ENCODE measurements around the gene NCBP2L.
A peak's percentile ranks its signal among the peaks of the same experiment; 100 is the strongest.

- TF ChIP-seq, protein P1, sequence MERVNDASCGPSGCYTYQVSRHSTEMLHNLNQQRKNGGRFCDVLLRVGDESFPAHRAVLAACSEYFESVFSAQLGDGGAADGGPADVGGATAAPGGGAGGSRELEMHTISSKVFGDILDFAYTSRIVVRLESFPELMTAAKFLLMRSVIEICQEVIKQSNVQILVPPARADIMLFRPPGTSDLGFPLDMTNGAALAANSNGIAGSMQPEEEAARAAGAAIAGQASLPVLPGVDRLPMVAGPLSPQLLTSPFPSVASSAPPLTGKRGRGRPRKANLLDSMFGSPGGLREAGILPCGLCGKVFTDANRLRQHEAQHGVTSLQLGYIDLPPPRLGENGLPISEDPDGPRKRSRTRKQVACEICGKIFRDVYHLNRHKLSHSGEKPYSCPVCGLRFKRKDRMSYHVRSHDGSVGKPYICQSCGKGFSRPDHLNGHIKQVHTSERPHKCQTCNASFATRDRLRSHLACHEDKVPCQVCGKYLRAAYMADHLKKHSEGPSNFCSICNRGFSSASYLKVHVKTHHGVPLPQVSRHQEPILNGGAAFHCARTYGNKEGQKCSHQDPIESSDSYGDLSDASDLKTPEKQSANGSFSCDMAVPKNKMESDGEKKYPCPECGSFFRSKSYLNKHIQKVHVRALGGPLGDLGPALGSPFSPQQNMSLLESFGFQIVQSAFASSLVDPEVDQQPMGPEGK (tag by site-specific recombination; IDR thresholded peaks at IDR 0.05): no peak; the same call in 1 of the 2 replicates
- TF ChIP-seq SETDB1 (IDR thresholded peaks at IDR 0.05; ENCODE audit: insufficient read length, low read length) (no peak), ZNF221 (tag by site-specific recombination; IDR thresholded peaks at IDR 0.05; ENCODE audit: borderline replicate concordance) (no peak), SP2 (tag by site-specific recombination; IDR thresholded peaks at IDR 0.05) (no peak), ZNF214 (tag by site-specific recombination; IDR thresholded peaks at IDR 0.05; ENCODE audit: borderline replicate concordance) (no peak), ZNF335 (tag by site-specific recombination; conservative IDR thresholded peaks at IDR 0.05) (peak; percentile 49; the same call in 1 of the 2 replicates)
- TF ChIP-seq, protein P2, sequence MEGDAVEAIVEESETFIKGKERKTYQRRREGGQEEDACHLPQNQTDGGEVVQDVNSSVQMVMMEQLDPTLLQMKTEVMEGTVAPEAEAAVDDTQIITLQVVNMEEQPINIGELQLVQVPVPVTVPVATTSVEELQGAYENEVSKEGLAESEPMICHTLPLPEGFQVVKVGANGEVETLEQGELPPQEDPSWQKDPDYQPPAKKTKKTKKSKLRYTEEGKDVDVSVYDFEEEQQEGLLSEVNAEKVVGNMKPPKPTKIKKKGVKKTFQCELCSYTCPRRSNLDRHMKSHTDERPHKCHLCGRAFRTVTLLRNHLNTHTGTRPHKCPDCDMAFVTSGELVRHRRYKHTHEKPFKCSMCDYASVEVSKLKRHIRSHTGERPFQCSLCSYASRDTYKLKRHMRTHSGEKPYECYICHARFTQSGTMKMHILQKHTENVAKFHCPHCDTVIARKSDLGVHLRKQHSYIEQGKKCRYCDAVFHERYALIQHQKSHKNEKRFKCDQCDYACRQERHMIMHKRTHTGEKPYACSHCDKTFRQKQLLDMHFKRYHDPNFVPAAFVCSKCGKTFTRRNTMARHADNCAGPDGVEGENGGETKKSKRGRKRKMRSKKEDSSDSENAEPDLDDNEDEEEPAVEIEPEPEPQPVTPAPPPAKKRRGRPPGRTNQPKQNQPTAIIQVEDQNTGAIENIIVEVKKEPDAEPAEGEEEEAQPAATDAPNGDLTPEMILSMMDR (tag by site-specific recombination; IDR thresholded peaks at IDR 0.05): peak; percentile 60
- TF ChIP-seq, protein P3, sequence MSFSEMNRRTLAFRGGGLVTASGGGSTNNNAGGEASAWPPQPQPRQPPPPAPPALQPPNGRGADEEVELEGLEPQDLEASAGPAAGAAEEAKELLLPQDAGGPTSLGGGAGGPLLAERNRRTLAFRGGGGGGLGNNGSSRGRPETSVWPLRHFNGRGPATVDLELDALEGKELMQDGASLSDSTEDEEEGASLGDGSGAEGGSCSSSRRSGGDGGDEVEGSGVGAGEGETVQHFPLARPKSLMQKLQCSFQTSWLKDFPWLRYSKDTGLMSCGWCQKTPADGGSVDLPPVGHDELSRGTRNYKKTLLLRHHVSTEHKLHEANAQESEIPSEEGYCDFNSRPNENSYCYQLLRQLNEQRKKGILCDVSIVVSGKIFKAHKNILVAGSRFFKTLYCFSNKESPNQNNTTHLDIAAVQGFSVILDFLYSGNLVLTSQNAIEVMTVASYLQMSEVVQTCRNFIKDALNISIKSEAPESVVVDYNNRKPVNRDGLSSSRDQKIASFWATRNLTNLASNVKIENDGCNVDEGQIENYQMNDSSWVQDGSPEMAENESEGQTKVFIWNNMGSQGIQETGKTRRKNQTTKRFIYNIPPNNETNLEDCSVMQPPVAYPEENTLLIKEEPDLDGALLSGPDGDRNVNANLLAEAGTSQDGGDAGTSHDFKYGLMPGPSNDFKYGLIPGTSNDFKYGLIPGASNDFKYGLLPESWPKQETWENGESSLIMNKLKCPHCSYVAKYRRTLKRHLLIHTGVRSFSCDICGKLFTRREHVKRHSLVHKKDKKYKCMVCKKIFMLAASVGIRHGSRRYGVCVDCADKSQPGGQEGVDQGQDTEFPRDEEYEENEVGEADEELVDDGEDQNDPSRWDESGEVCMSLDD (tag by site-specific recombination; IDR thresholded peaks at IDR 0.05): no peak
Observed at GRCh38 chrX:107826238-107827029, 48.9 kb downstream of the NCBP2L start.
